Endodermal cell (in vitro differentiated cells): ENCODE results near the gene VAT1. TPM values are rescaled to one million over a fixed set of nuclear protein-coding genes. Genes with fewer than 3 reads are reported as not detected.

Source experiments
- DNase-seq: peaks from one replicate; pipeline ENCODE4 v3.0.0-alpha.2; 2017
- H3K27ac ChIP-seq: 2 replicates; pipeline ENCODE4 v1.5.1; 2013; ENCODE audit warnings: mild to moderate bottlenecking, low read depth, low read length, moderate library complexity
- H3K27me3 ChIP-seq: 2 replicates; pipeline ENCODE4 v1.6.1; 2013; ENCODE audit warnings: mild to moderate bottlenecking, low read length, moderate library complexity; ENCODE audit not compliant: insufficient read depth, control insufficient read depth, poor library complexity, severe bottlenecking
- H3K36me3 ChIP-seq: 2 replicates; pipeline ENCODE4 v1.7.0; 2013; ENCODE audit warnings: mild to moderate bottlenecking, low read length, moderate library complexity; ENCODE audit not compliant: control insufficient read depth, insufficient read depth
- H3K4me1 ChIP-seq: one replicate; pipeline ENCODE4 v1.7.0; 2013; ENCODE audit warnings: low read length; ENCODE audit not compliant: control insufficient read depth, insufficient read depth
- H3K4me3 ChIP-seq: 2 replicates; pipeline ENCODE4 v1.5.1; 2013; ENCODE audit warnings: mild to moderate bottlenecking, low read length, moderate library complexity
- H3K9ac ChIP-seq: 2 replicates; pipeline ENCODE4 v1.6.1; 2013; ENCODE audit warnings: mild to moderate bottlenecking, low read length, moderate library complexity; ENCODE audit not compliant: poor library complexity, severe bottlenecking; ENCODE audit errors: extremely low read depth
- H3K9me3 ChIP-seq: 2 replicates; pipeline ENCODE4 v1.6.1; 2013; ENCODE audit warnings: mild to moderate bottlenecking, low read length, moderate library complexity; ENCODE audit not compliant: control insufficient read depth
- H3K27ac Mint-ChIP-seq: 2 replicates; pipeline ENCODE4 v1.8.0; 2020; ENCODE audit warnings: mixed read lengths
- H3K27me3 Mint-ChIP-seq: 2 replicates; pipeline ENCODE4 v1.8.0; 2021; ENCODE audit warnings: mild to moderate bottlenecking, mixed read lengths; ENCODE audit not compliant: insufficient read depth
- H3K36me3 Mint-ChIP-seq: 2 replicates; pipeline ENCODE4 v1.8.0; 2020; ENCODE audit warnings: low read depth, mixed read lengths
- H3K4me1 Mint-ChIP-seq: 2 replicates; pipeline ENCODE4 v1.8.0; 2020; ENCODE audit warnings: mixed read lengths
- H3K4me3 Mint-ChIP-seq: 2 replicates; pipeline ENCODE4 v1.8.0; 2020; ENCODE audit warnings: mild to moderate bottlenecking, moderate library complexity, mixed read lengths
- H3K9me3 Mint-ChIP-seq: 2 replicates; pipeline ENCODE4 v1.8.0; 2020; ENCODE audit warnings: mild to moderate bottlenecking, mixed read lengths
- CTCF ChIP-seq: fragments of 200-600 bp; sonication (generic); conservative IDR thresholded peaks from 2 replicates; pipeline ENCODE4 v1.5.0; 2021; ENCODE audit warnings: antibody characterized with exemption, mild to moderate bottlenecking
- WGBS, 2 experiments: methylation state at CpG; one replicate each; pipeline versions ENCODE4 v1.1.5 to v1.1.7; 2013; ENCODE audit warnings: missing lambda C conversion rate in 2 of 2, mixed read lengths in 1 of 2; ENCODE audit not compliant: insufficient coverage in 1 of 2, insufficient read length in 1 of 2; 5-methylcytosine and 5-hydroxymethylcytosine counted together
- total RNA-seq, 2 donors: library from RNA; stranded (reverse); fragmentation: NEBNext Ultra II Directional in 1 of 2; extraction: Animal tissue kit (Norgen Biotek cat#: 25700) in 1 of 2; gene quantifications; 2 replicates in 1 of 2; 3 replicates in 1 of 2; pipeline ENCODE4 v1.2.1, GENCODE V29; 2021

VAT1 gene
- total RNA-seq, 2 donors from 2014 or later, result 306 to 402 TPM

- H3K9me3 ChIP-seq, result no peaks in the 10 kb centered on the region
- 92 to 93% methylated on average over 3 to 5 of the region's 5 CpGs for WGBS, 2 experiments
- H3K4me1 Mint-ChIP-seq, result no peaks in the 10 kb centered on the region
- no peaks in the 10 kb centered on the region for H3K4me1 ChIP-seq
- H3K27ac Mint-ChIP-seq, result no peak overlapping the region
- no peaks in the 10 kb centered on the region for H3K9me3 Mint-ChIP-seq
- H3K4me3 ChIP-seq, result no peak overlapping the region
- H3K36me3 Mint-ChIP-seq, result peaks cover 76% of the 10 kb centered on the region
- DNase-seq, result no peak
- H3K9ac ChIP-seq, result no peak overlapping the region
- H3K4me3 Mint-ChIP-seq, result no peak overlapping the region
- TF ChIP-seq CTCF, result no peak
- no peaks in the 10 kb centered on the region for H3K27me3 ChIP-seq
- peaks cover 94% of the 10 kb centered on the region for H3K36me3 ChIP-seq
- H3K27ac ChIP-seq, result no peak overlapping the region
- H3K27me3 Mint-ChIP-seq, result no peaks in the 10 kb centered on the region
Observed at GRCh38 chr17:42989141-42989540, 33.0 kb downstream of the VAT1 start.

- Histone ChIP-seq H3K4me1 (no peaks in the 10 kb centered on the region), H3K9ac (no peak overlapping the region), H3K9me3 (no peaks in the 10 kb centered on the region), H3K27me3 (no peaks in the 10 kb centered on the region), H3K4me3 (no peak overlapping the region), H3K27ac (no peak overlapping the region), H3K36me3 (peaks cover 62% of the 10 kb centered on the region)
- Mint-ChIP-seq H3K9me3 (no peaks in the 10 kb centered on the region), H3K4me3 (no peak overlapping the region), H3K27ac (peak overlapping the region; percentile 56), H3K27me3 (no peaks in the 10 kb centered on the region), H3K4me1 (peaks cover 11% of the 10 kb centered on the region), H3K36me3 (peaks cover 54% of the 10 kb centered on the region)
- no peak for TF ChIP-seq CTCF
- WGBS, 2 experiments, result 0% methylated on average over 1 of the region's 1 CpG; no CpG with 5 or more reads in 1 of the 2 experiments
- no peak for DNase-seq
Observed at GRCh38 chr17:42985225-42985624, 37.0 kb downstream of the VAT1 start.

- Mint-ChIP-seq H3K27me3 (no peaks in the 10 kb centered on the region), H3K4me1 (peaks cover 20% of the 10 kb centered on the region), H3K27ac (no peak overlapping the region), H3K9me3 (no peaks in the 10 kb centered on the region), H3K4me3 (peak overlapping the region; percentile 96), H3K36me3 (peaks cover 30% of the 10 kb centered on the region)
- Histone ChIP-seq H3K4me3 (peak overlapping the region; percentile 86), H3K27me3 (no peaks in the 10 kb centered on the region), H3K27ac (no peak overlapping the region), H3K4me1 (peaks cover 5% of the 10 kb centered on the region), H3K9me3 (no peaks in the 10 kb centered on the region), H3K9ac (no peak overlapping the region), H3K36me3 (peaks cover 32% of the 10 kb centered on the region)
- no peak for DNase-seq
- TF ChIP-seq CTCF, result no peak
Observed at GRCh38 chr17:42982266-42982665, 39.9 kb downstream of the VAT1 start.
